ENCODE data around the gene SESTD1. TPM values are rescaled to one million over a fixed set of nuclear protein-coding genes. Genes with fewer than 3 reads are reported as not detected.

SESTD1 gene
- total RNA-seq, 1 experiment from 2014 or later: 208 TPM

DNA sequence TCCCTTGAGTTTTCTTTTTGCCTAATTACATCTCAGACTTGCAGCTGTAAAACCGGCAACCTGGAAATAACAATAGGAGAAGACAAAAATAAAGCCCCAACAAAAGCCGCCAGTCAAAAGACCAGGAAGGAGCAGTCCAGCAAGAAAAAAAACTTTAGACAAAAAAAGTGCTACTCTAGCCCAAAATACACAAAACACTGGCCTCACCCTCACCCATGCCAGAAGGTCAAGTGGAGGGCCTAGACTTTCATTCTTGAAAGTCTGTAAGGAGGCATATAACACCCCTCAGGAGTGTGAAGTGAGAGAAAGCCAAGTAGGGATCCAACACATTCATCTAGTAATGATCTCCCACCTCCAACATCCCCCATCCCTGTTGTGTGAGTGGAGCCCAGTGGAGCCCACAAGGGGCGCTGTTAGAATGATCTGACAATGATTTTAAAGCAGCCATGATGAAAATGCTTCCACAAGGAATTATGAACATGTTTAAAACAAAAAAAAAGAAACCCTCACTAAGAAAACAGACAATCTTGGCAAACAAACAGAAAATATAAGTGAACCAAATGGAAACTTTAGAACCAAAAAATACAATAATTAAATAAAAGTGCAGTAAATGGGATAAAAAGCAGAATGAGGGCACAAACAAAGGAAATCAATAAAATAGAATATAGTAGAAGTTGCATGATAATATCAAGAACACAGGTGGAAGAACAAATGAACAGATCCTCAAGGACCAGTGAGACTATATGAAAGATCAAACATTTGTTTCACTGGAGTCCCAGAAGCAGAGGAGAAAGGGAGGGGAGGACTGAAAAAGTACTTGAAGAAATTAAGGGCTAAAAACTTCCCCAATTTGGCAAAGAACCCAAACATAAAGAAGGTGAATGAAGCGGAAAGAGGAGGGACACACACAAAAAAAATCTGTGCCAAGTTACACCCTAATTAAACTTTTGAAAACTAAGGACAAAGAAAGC lies 23.9 kb downstream of the SESTD1 start:
- intact Hi-C loops (cut with micrococcal nuclease; ENCODE audit: unreplicated experiment): no loop called here
- POLR2A ChIA-PET (ENCODE audit: unreplicated experiment): interaction anchor here (0.6 to 0.7 kb wide), 2 partner anchors 34 to 115 kb away, joined by 4 to 6 read pairs; no protein-coding TSS in a partner anchor
- BruUV-seq (replicated peaks): no TSS peak
- Histone ChIP-seq H4K20me1 (ENCODE audit: insufficient read depth) (no peaks in the 10 kb centered on the region; the same call in 1 of the 2 replicates), H3K4me2 (no peak overlapping the region), H3K9me2 (ENCODE audit: insufficient read depth) (no peaks in the 10 kb centered on the region), H3K4me3 (no peak overlapping the region), H3K36me3 (ENCODE audit: low read depth) (peaks cover 12% of the 10 kb centered on the region; the same call in 1 of the 2 replicates), H3F3A (ENCODE audit: insufficient read depth, low read depth) (peaks cover 41% of the 10 kb centered on the region), H3K4me1 (replicated peaks; ENCODE audit: insufficient read depth) (peaks cover 57% of the 10 kb centered on the region), H3K27ac (peak overlapping the region; percentile 50; the same call in 1 of the 2 replicates), H3K79me2 (ENCODE audit: low read depth) (peaks cover 94% of the 10 kb centered on the region), H2AFZ (no peak overlapping the region), H3K27me3 (ENCODE audit: insufficient read depth, low read depth) (no peaks in the 10 kb centered on the region), H3K9me3 (ENCODE audit: insufficient read depth, low read depth) (peaks cover 44% of the 10 kb centered on the region)
- TF ChIP-seq EZH2 (IDR thresholded peaks at IDR 0.05; ENCODE audit: low read depth): no peak
- TF ChIP-seq, protein P1, sequence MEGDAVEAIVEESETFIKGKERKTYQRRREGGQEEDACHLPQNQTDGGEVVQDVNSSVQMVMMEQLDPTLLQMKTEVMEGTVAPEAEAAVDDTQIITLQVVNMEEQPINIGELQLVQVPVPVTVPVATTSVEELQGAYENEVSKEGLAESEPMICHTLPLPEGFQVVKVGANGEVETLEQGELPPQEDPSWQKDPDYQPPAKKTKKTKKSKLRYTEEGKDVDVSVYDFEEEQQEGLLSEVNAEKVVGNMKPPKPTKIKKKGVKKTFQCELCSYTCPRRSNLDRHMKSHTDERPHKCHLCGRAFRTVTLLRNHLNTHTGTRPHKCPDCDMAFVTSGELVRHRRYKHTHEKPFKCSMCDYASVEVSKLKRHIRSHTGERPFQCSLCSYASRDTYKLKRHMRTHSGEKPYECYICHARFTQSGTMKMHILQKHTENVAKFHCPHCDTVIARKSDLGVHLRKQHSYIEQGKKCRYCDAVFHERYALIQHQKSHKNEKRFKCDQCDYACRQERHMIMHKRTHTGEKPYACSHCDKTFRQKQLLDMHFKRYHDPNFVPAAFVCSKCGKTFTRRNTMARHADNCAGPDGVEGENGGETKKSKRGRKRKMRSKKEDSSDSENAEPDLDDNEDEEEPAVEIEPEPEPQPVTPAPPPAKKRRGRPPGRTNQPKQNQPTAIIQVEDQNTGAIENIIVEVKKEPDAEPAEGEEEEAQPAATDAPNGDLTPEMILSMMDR (conservative IDR thresholded peaks at IDR 0.05): no peak
- no peak for DNase-seq
- CTCF ChIA-PET: interaction anchor here (0.6 to 1.9 kb wide), 4 partner anchors 22 to 169 kb away, joined by 3 to 8 read pairs (median 3); no protein-coding TSS in a partner anchor

DNA sequence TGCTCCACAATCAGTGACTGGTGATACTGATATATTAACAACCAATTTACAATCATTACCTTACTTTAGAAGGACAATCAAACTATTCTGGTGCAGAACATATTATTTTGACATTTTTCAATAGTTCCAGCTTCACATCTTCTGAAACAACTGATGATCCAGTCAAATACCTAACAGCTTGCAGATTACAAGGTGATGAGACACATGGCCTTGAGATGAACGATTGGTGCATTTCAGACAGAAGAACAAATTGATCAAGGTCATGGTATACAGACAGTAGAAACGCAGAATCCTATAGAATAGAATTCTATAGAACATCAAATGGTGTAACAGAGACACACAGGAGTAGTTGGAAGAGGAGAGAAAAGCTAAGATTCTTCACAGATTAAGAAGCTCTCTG lies 24.8 kb downstream of the SESTD1 start:
- H3F3A ChIP-seq (ENCODE audit: insufficient read depth, low read depth): peaks cover 41% of the 10 kb centered on the region
- DNase-seq: no peak
- TF ChIP-seq, protein P1 (conservative IDR thresholded peaks at IDR 0.05): no peak
- no peak for TF ChIP-seq EZH2 (IDR thresholded peaks at IDR 0.05; ENCODE audit: low read depth)
- H3K4me3 ChIP-seq: no peak overlapping the region
- H3K9me2 ChIP-seq (ENCODE audit: insufficient read depth): no peaks in the 10 kb centered on the region
- no peaks in the 10 kb centered on the region; the same call in 1 of the 2 replicates for H4K20me1 ChIP-seq (ENCODE audit: insufficient read depth)
- peaks cover 57% of the 10 kb centered on the region for H3K4me1 ChIP-seq (replicated peaks; ENCODE audit: insufficient read depth)
- intact Hi-C loops (cut with micrococcal nuclease; ENCODE audit: unreplicated experiment): no loop called here
- ChIA-PET CTCF (interaction anchor here (0.6 to 1.9 kb wide), 5 partner anchors 23 to 113 kb away, joined by 3 to 8 read pairs (median 5); no protein-coding TSS in a partner anchor), POLR2A (ENCODE audit: unreplicated experiment) (interaction anchor here (0.6 to 0.7 kb wide), 3 partner anchors 15 to 153 kb away, joined by 4 to 5 read pairs (median 5); no protein-coding TSS in a partner anchor)
- H3K27ac ChIP-seq: peak overlapping the region; percentile 50
- H3K9me3 ChIP-seq (ENCODE audit: insufficient read depth, low read depth): peaks cover 44% of the 10 kb centered on the region
- H3K27me3 ChIP-seq (ENCODE audit: insufficient read depth, low read depth): no peaks in the 10 kb centered on the region
- BruUV-seq (replicated peaks): no TSS peak
- H2AFZ ChIP-seq: no peak overlapping the region
- H3K36me3 ChIP-seq (ENCODE audit: low read depth): peaks cover 12% of the 10 kb centered on the region; the same call in 1 of the 2 replicates
- H3K4me2 ChIP-seq: peak overlapping the region; percentile 50; the same call in 1 of the 2 replicates
- H3K79me2 ChIP-seq (ENCODE audit: low read depth): peaks cover 93% of the 10 kb centered on the region

DNA sequence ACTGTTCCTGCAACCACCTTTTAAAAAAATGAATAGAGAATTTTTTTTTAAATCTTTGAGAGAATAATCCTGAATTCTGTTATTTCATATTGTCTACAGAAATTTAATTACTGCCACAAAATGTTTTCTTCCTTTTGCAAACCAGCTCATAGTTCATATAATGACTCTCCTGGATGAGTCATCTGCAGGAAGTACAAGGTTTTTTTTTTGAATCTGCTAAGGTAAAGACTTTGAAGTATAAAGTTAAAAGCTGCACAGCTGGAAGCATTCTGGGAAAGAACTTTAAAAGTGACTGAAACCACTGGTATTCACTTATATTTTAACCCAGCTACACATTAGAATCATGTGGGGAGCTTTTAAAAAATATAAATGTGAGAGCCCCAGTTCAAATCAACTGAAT lies 25.4 kb downstream of the SESTD1 start:
- peaks cover 54% of the 10 kb centered on the region for H3K4me1 ChIP-seq (replicated peaks; ENCODE audit: insufficient read depth)
- TF ChIP-seq, protein P1 (conservative IDR thresholded peaks at IDR 0.05): no peak
- no peak for TF ChIP-seq EZH2 (IDR thresholded peaks at IDR 0.05; ENCODE audit: low read depth)
- peaks cover 93% of the 10 kb centered on the region for H3K79me2 ChIP-seq (ENCODE audit: low read depth)
- peaks cover 44% of the 10 kb centered on the region for H3K9me3 ChIP-seq (ENCODE audit: insufficient read depth, low read depth)
- no peaks in the 10 kb centered on the region; the same call in 1 of the 2 replicates for H4K20me1 ChIP-seq (ENCODE audit: insufficient read depth)
- no TSS peak for BruUV-seq (replicated peaks)
- CTCF ChIA-PET: interaction anchor here (0.5 to 1.9 kb wide), 7 partner anchors 23 to 612 kb away, joined by 3 to 8 read pairs (median 3); no protein-coding TSS in a partner anchor
- peaks cover 12% of the 10 kb centered on the region; the same call in 1 of the 2 replicates for H3K36me3 ChIP-seq (ENCODE audit: low read depth)
- POLR2A ChIA-PET (ENCODE audit: unreplicated experiment): interaction anchor here (0.6 to 0.7 kb wide), 5 partner anchors 16 to 153 kb away, joined by 3 to 13 read pairs (median 5); no protein-coding TSS in a partner anchor
- DNase-seq: peak in 1 of 2 experiments; percentile 84
- H3K27me3 ChIP-seq (ENCODE audit: insufficient read depth, low read depth): no peaks in the 10 kb centered on the region
- no peak overlapping the region for H2AFZ ChIP-seq
- peaks cover 41% of the 10 kb centered on the region for H3F3A ChIP-seq (ENCODE audit: insufficient read depth, low read depth)
- peak overlapping the region; percentile 31; the same call in 1 of the 2 replicates for H3K4me3 ChIP-seq
- H3K4me2 ChIP-seq: peak overlapping the region; percentile 50
- H3K9me2 ChIP-seq (ENCODE audit: insufficient read depth): no peaks in the 10 kb centered on the region
- intact Hi-C loops (cut with micrococcal nuclease; ENCODE audit: unreplicated experiment): no loop called here
- H3K27ac ChIP-seq: peak overlapping the region; percentile 50
